ENCODE measurements around the gene SPATA1.

The SPATA1 gene

GRCh38 chr1:84613887-84614286 lies 107.7 kb downstream of the SPATA1 start:
- TF ChIP-seq, protein P1, sequence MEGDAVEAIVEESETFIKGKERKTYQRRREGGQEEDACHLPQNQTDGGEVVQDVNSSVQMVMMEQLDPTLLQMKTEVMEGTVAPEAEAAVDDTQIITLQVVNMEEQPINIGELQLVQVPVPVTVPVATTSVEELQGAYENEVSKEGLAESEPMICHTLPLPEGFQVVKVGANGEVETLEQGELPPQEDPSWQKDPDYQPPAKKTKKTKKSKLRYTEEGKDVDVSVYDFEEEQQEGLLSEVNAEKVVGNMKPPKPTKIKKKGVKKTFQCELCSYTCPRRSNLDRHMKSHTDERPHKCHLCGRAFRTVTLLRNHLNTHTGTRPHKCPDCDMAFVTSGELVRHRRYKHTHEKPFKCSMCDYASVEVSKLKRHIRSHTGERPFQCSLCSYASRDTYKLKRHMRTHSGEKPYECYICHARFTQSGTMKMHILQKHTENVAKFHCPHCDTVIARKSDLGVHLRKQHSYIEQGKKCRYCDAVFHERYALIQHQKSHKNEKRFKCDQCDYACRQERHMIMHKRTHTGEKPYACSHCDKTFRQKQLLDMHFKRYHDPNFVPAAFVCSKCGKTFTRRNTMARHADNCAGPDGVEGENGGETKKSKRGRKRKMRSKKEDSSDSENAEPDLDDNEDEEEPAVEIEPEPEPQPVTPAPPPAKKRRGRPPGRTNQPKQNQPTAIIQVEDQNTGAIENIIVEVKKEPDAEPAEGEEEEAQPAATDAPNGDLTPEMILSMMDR (conservative IDR thresholded peaks at IDR 0.05; ENCODE audit: low read depth, low read length): no peak
- no peak overlapping the region for H3K4me3 ChIP-seq (ENCODE audit: low read length)
- no peak for DNase-seq (ENCODE audit: low read depth)

DNA sequence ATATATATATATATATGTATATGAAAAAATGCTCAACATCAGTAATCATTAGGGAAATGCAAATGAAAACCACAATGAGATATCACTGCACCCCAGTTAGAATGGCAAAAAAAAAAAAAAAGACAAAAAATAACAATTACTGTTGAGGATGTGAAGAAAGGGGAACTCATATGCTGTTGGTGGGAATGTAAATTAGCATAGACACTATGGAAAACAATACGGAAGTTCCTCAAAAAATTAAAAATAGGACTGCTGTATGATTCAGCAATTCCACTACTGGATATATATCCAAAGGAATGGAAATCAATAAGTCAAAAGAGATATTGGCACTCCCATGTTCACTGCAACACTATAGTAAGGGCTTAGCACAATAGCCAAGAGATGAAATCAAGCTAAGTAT lies 109.6 kb downstream of the SPATA1 start:
- DNase-seq (ENCODE audit: low read depth): no peak
- H3K4me3 ChIP-seq (ENCODE audit: low read length): no peak overlapping the region
- TF ChIP-seq, protein P1 (conservative IDR thresholded peaks at IDR 0.05; ENCODE audit: low read depth, low read length): no peak
